Effector memory CD8-positive, alpha-beta T cell (primary cell): ENCODE results near the gene ACER1.
"Not testable (repeated sequence)": the region's sequence is repeated elsewhere in the genome, so short reads cannot be mapped to it uniquely, and the experiment has no call there.

Experiments used
- ATAC-seq: fragments of 150-1000 bp; cut with Tn5 transposase; replicated peaks from 2 replicates; pipeline ENCODE4 v1.10.0; 2021; ENCODE audit warnings: mild to moderate bottlenecking, moderate library complexity
- DNase-seq, 3 experiments: peaks; one replicate each; pipeline ENCODE4 v3.0.0; 2021
- H3K27ac Mint-ChIP-seq, 2 donors: one replicate each; pipeline ENCODE4 v1.8.0; 2022; ENCODE audit warnings: mild to moderate bottlenecking in 2 of 2, mixed read lengths in 2 of 2, moderate library complexity in 2 of 2
- H3K27me3 Mint-ChIP-seq, 2 donors: one replicate each; pipeline ENCODE4 v1.8.0; 2022; ENCODE audit warnings: mixed read lengths in 2 of 2
- H3K36me3 Mint-ChIP-seq: one replicate; pipeline ENCODE4 v1.8.0; 2022; ENCODE audit warnings: mild to moderate bottlenecking, moderate library complexity, mixed read lengths; ENCODE audit not compliant: insufficient read depth
- H3K4me1 Mint-ChIP-seq, 2 donors: one replicate each; pipeline ENCODE4 v1.8.0; 2022; ENCODE audit warnings: low read depth in 2 of 2, mixed read lengths in 2 of 2
- H3K4me3 Mint-ChIP-seq, 2 donors: one replicate each; pipeline ENCODE4 v1.8.0; 2022; ENCODE audit warnings: mild to moderate bottlenecking in 2 of 2, mixed read lengths in 2 of 2, moderate library complexity in 2 of 2
- H3K9me3 Mint-ChIP-seq, 2 donors: one replicate each; pipeline ENCODE4 v1.8.0; 2022; ENCODE audit warnings: mixed read lengths in 2 of 2

Gene ACER1

DNA sequence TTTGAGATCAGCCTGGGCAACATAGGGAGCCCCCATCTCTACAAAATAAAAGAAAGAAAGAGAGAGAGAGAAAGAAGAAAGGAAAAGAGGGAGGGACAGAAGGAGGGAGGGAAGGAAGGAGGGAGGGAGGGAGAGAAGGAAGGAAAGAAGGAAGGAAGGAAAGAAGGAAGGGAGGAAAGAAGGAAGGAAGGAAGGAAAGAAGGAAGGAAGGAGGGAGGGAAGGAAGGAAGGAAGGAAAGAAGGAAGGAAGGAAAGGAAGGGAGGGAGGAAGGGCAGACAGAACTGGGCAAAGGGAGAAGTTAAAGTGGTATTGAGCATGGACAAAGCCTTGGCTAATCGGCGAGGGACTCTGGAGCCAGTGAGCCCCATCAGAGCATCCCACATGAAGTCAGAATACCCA is 15.9 kb upstream of the ACER1 start:
- H3K36me3 Mint-ChIP-seq, H3K4me1 Mint-ChIP-seq, DNase-seq, ATAC-seq, H3K9me3 Mint-ChIP-seq, H3K27me3 Mint-ChIP-seq, H3K4me3 Mint-ChIP-seq: not testable (repeated sequence)
- H3K27ac Mint-ChIP-seq: peak overlapping the region in 1 of 2 donors; percentile 28

DNA sequence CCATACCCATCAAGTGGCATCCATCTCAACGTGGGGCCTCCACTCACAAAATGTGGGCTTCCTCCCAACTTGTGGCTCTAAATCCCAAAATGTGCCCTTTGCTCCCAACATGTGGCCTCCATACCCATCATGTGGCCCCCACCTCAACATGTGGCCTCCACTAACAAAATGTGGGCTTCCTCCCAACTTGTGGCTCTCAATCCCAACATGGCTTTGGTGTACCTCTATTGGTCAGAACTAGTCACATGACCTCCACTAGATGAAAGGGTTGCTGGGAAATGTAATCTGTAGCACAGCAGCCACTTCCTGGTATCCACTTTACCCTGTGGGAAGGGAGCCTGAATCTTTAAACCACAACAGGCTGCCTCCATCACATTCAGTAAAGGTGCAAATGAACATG is 10.1 kb upstream of the ACER1 start:
- Mint-ChIP-seq H3K27ac (no peak overlapping the region), H3K27me3 (no peaks in the 10 kb centered on the region), H3K4me1 (no peaks in the 10 kb centered on the region), H3K36me3 (no peaks in the 10 kb centered on the region), H3K9me3 (no peaks in the 10 kb centered on the region), H3K4me3 (no peak overlapping the region)
- ATAC-seq: no peak
- no peak for DNase-seq

DNA sequence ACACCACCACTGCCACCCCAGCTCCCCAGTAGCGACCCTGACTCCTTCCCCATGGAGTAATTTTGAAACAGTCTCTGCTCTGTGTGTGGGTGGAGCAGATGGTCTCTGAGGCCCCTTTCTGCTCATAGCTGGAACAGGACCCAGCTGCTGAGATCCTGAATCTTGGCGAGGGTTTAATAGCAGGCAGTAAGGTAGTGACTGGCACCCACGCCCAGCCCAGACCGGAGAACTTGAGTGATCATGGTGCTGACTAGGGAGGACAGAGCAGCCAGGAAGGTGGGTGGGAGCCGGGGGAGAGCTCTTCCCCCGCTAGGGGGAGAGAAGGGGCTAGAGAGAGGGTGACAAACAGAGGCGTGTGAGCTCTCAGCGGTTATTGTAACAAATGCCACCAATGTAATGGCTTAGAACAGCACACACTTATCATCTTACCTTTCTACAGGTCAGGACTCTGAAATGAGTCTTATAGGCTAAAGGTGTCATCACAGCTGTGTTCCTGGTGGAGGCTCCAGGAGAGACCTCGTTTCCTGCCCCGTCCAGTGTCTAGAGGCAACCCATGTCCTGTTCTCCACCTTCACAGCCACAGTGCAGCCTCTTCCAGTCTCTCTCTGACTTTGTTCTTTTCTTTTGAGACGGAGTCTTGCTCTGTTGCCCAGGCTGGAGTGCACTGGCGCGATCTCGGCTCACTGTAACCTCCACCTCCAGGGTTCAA is 7.2 kb upstream of the ACER1 start:
- H3K27ac Mint-ChIP-seq: no peak overlapping the region
- no peak for ATAC-seq

DNA sequence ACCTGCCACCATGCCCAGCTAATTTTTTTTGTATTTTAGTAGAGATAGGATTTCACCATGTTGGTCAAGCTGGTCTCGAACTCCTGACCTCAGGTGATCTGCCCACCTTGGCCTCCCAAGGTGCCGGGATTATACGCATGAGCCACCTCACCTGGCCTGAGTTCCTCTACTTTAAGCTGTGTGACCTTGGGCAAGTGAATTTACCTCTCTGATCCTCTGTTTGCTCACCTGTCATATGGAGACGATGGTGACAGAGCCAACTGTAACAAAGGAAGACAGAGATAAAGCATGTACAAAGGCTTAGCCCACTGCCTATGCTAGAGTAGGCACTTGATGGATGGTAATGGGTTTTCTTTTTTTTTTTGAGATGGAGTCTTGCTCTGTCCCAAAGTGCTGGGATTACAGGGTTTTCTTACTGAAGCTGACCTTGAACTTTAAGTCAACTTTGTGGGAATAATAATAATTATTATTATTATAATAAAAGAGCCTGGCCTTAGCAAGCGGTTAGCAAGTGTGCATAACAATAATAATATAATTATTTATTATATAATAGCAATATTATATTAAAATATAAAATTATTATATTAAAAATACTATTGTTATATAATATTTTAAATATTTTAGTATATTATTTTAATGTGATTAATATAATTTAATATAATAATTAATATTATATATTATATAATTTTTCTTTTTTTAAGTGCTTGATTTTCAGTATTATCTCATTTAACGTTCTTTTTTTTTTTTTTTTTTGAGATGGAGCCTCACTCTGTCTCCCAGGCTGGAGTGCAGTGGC is 1.3 kb upstream of the ACER1 start:
- no peaks in the 10 kb centered on the region for H3K4me1 Mint-ChIP-seq
- no peak overlapping the region for H3K27ac Mint-ChIP-seq
- H3K4me3 Mint-ChIP-seq: no peak overlapping the region
- H3K27me3 Mint-ChIP-seq: no peaks in the 10 kb centered on the region
- H3K36me3 Mint-ChIP-seq: no peaks in the 10 kb centered on the region
- no peak for ATAC-seq
- H3K9me3 Mint-ChIP-seq: no peaks in the 10 kb centered on the region
- DNase-seq: no peak

More for the DNA sequence above, 7.2 kb upstream of the ACER1 start:
- no peak for DNase-seq
- no peaks in the 10 kb centered on the region for H3K9me3 Mint-ChIP-seq
- H3K4me1 Mint-ChIP-seq: no peaks in the 10 kb centered on the region
- H3K4me3 Mint-ChIP-seq: no peak overlapping the region
- no peaks in the 10 kb centered on the region for H3K36me3 Mint-ChIP-seq
- no peaks in the 10 kb centered on the region for H3K27me3 Mint-ChIP-seq

DNA sequence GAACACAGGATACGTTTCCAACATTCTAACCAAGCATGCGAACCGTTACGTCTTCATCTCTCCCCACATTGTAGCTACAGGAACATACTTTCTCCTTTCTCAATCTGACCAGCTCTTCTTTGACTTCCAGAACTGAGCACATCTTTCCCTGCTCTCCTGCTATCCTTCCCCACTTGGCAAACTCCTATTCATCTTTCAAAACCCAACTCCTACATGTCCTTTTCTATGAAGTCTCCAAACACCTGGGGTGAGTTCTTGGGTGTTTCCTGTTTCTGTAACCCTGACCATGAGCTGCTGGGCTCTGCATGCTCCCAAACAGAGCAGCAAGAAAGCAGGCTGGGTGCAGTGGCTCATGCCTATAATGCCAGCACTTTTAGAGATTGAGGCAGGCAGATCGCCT is 6.6 kb downstream of the ACER1 start:
- H3K4me1 Mint-ChIP-seq: peaks cover 0 to 4% of the 10 kb centered on the region in 2 donors
- no peak overlapping the region for H3K27ac Mint-ChIP-seq
- H3K9me3 Mint-ChIP-seq: peaks cover 0 to 1% of the 10 kb centered on the region in 2 donors
- H3K36me3 Mint-ChIP-seq: no peaks in the 10 kb centered on the region
- H3K4me3 Mint-ChIP-seq: no peak overlapping the region
- ATAC-seq (no peak), DNase-seq (no peak)
- peaks cover 0 to 4% of the 10 kb centered on the region in 2 donors for H3K27me3 Mint-ChIP-seq

DNA sequence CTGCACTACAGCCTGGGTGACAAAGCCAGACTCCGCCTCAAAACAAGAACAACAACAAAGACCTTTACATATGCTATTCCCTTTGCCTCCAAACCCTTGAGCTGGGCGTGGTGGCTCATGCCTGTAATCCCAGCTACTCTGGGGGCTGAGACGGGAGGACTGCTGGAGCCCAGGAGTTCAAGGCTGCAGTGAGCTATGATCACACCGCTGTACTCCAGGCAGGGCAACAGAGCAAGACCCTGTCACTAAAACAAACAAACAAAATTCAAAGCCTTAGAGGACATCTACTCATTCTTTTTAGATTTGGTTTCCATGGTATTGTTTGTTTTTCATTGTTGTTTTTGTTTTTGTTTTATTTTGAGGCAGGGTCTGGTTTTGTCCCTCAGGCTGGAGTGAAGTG is 7.8 kb downstream of the ACER1 start:
- ATAC-seq: no peak
- peaks cover 0 to 4% of the 10 kb centered on the region in 2 donors for H3K4me1 Mint-ChIP-seq
- no peak for DNase-seq
- H3K27me3 Mint-ChIP-seq: peaks cover 0 to 4% of the 10 kb centered on the region in 2 donors
- H3K27ac Mint-ChIP-seq: no peak overlapping the region
- H3K36me3 Mint-ChIP-seq: no peaks in the 10 kb centered on the region
- H3K9me3 Mint-ChIP-seq: peaks cover 0 to 1% of the 10 kb centered on the region in 2 donors
- H3K4me3 Mint-ChIP-seq: no peak overlapping the region

DNA sequence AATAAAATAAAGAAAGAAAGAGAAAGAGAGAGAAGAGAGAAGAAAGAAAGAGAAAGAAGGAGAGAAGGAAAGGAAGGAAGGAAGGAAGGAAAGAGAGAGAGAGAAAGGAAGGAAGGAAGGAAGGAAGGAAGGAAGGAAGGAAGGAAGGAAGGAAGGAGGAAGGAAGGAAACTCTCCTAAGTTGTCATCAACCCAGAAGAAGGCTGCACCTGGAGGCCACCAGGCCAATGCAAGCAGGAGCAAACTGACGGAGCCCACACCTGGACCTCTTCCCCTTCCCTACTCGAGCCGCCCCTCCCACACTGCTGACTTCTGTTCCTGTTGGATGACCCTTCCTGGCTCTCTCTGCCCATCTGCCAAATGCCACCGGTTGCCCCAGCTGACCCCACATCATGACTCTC is 8.7 kb downstream of the ACER1 start:
- H3K27me3 Mint-ChIP-seq: peaks cover under 1 to 4% of the 10 kb centered on the region in 2 donors
- H3K27ac Mint-ChIP-seq: no peak overlapping the region
- H3K9me3 Mint-ChIP-seq: peaks cover 0 to 1% of the 10 kb centered on the region in 2 donors
- H3K4me1 Mint-ChIP-seq: peaks cover 0 to 4% of the 10 kb centered on the region in 2 donors
- H3K4me3 Mint-ChIP-seq: no peak overlapping the region
- ATAC-seq (no peak), DNase-seq (no peak)
- no peaks in the 10 kb centered on the region for H3K36me3 Mint-ChIP-seq

DNA sequence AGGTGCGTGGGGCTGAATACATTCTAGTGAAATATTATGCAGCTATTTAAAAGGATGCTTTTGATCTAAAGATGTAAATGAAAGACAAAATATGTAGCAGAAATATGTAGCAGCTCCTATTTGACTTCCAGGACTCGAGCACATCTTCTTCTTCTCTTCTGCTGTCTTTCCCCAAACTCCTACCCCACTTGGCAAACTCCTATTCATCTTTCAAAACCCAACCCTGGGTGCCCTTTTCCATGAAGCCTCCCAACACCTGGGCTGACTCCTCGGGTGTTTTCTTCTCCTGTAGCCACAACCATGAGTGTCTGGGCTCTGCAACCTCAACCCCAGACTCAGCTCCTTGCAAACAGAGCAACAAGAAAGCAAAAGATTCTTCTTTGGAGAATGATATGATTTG is 11.1 kb downstream of the ACER1 start:
- peaks cover 0 to 4% of the 10 kb centered on the region in 2 donors for H3K4me1 Mint-ChIP-seq

DNA sequence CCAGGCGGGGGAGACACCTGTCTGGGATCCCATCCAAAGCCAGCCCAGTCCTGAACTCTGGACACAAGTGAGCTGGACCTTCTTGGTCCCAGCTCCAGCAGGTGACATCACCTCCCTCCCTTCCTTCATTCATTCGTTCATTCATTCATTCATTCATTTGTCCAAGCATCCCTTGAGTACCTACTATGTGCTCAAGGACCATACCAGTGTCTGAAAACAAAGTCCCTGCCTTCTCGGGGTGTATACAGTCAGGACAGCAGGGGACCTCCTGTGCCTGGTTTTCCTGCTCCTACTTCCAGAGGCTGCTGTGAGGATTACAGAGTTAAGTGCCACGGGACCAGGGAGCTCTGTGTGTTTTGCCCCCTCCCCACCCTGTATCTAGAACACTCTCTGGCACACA is 14.0 kb downstream of the ACER1 start:
- Mint-ChIP-seq H3K9me3 (peaks cover 0 to 1% of the 10 kb centered on the region in 2 donors), H3K27me3 (peaks cover 4 to 10% of the 10 kb centered on the region in 2 donors), H3K4me1 (no peaks in the 10 kb centered on the region), H3K27ac (no peak overlapping the region), H3K36me3 (no peaks in the 10 kb centered on the region), H3K4me3 (no peak overlapping the region)
- no peak for DNase-seq
- no peak for ATAC-seq

More for the DNA sequence above, 11.1 kb downstream of the ACER1 start:
- Mint-ChIP-seq H3K27ac (no peak overlapping the region), H3K36me3 (no peaks in the 10 kb centered on the region), H3K27me3 (peaks cover 4 to 10% of the 10 kb centered on the region in 2 donors), H3K9me3 (peaks cover 0 to 1% of the 10 kb centered on the region in 2 donors), H3K4me3 (no peak overlapping the region)
- ATAC-seq (no peak), DNase-seq (no peak)

DNA sequence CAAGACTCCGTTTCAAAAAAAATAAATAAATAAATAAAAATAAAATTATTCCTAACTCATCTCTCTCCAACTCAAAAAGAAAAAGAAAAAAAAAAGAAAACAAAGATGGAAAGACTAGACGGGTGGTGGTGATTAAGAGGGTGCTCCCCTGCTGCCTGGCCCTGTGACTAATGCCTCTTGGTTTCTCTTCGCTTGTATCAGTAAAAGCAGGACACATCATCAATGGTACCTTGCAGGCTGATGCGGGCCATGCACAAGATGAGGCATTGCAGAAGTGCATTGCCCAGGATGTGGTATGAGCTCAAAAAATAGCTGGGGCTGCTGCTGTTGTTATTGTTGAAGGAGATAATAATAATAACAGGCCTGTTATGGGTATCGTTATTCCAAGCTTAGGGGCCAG is 14.6 kb downstream of the ACER1 start:
- no peaks in the 10 kb centered on the region for H3K4me1 Mint-ChIP-seq
- ATAC-seq: no peak
- no peak overlapping the region for H3K4me3 Mint-ChIP-seq
- no peaks in the 10 kb centered on the region for H3K36me3 Mint-ChIP-seq
- no peak for DNase-seq
- peaks cover 0 to 1% of the 10 kb centered on the region in 2 donors for H3K9me3 Mint-ChIP-seq
- H3K27me3 Mint-ChIP-seq: peaks cover 4 to 10% of the 10 kb centered on the region in 2 donors
- no peak overlapping the region for H3K27ac Mint-ChIP-seq

DNA sequence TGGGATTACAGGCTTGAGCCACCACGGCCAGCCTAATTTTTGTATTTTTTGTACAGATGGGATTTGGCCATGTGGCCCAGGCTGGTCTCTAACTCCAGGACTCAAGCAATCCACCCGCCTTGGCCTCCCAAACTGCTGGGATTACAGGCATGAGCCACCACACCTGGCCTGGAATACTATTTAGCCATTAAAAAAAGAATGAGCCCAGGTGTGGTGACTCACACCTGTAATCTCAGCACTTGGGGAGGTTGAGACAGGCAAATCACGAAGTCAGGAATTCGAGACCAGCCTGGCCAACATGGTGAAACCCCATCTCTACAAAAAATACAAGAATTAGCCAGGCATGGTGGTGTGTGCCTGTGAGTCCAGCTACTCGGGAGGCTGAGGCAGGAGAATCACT is 17.8 kb downstream of the ACER1 start:
- H3K4me1 Mint-ChIP-seq, H3K9me3 Mint-ChIP-seq: not testable (repeated sequence)

DNA sequence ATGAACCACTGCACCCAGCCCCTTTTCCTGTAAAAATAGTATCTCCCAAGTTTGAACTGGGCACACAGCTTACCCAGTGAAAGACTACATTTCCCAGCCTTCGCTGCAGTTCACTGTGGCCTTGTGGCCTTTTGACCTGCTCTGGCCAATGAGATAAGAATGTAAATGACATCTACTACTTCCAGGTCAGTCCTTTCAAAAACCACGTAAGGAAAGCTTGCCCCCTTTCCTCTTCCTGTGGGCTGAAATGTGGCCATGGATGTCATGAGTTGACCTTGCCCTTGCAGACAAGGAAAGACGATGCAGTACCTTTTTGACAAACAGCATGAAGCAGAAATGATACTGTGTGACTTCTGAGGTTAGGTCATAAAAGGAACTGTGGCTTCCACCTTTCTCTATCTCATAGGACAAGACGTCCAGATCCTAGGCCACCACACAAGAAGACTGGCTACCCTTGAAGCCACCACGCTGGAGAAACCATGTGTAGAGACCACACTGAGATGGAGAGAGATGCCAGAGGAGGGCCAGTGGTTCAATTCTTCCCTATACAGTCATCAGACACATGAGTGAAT is 19.9 kb downstream of the ACER1 start:
- peaks cover 13 to 18% of the 10 kb centered on the region in 2 donors for H3K27me3 Mint-ChIP-seq
- no peak overlapping the region for H3K4me3 Mint-ChIP-seq
- no peak overlapping the region for H3K27ac Mint-ChIP-seq
- DNase-seq: no peak
- no peaks in the 10 kb centered on the region for H3K4me1 Mint-ChIP-seq
- no peaks in the 10 kb centered on the region for H3K9me3 Mint-ChIP-seq
- peaks cover 3% of the 10 kb centered on the region for H3K36me3 Mint-ChIP-seq
- ATAC-seq: no peak

More for the DNA sequence above, 17.8 kb downstream of the ACER1 start:
- not testable (repeated sequence) for H3K36me3 Mint-ChIP-seq, ATAC-seq, DNase-seq, H3K4me3 Mint-ChIP-seq, H3K27ac Mint-ChIP-seq
- H3K27me3 Mint-ChIP-seq: peaks cover 10 to 25% of the 10 kb centered on the region in 2 donors

DNA sequence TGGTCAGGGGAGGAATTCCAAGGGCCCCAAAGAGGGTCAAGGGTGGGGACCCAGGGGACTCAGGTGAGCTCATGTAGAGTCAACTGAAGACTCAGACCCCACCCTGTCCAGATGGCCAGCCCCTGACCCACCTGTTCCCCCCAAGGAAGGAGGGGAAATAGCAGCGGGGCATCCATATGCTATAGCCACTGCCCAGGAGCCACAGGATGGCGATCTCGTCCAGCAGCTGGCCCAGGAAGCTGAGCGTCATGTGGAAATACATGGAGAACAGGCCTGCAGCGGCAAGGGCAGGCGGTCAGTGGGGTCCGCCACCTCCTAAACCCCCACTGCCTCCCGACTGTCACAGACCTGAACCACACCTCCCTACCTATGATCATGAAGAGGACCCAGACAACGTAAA is 21.4 kb downstream of the ACER1 start:
- Mint-ChIP-seq H3K9me3 (no peaks in the 10 kb centered on the region), H3K36me3 (peaks cover 3% of the 10 kb centered on the region), H3K27ac (no peak overlapping the region), H3K4me1 (no peaks in the 10 kb centered on the region), H3K4me3 (no peak overlapping the region), H3K27me3 (peaks cover 13 to 18% of the 10 kb centered on the region in 2 donors)
- DNase-seq: no peak
- ATAC-seq: no peak
